ENCODE data around the gene GTPBP6.

Gene GTPBP6, protein sequence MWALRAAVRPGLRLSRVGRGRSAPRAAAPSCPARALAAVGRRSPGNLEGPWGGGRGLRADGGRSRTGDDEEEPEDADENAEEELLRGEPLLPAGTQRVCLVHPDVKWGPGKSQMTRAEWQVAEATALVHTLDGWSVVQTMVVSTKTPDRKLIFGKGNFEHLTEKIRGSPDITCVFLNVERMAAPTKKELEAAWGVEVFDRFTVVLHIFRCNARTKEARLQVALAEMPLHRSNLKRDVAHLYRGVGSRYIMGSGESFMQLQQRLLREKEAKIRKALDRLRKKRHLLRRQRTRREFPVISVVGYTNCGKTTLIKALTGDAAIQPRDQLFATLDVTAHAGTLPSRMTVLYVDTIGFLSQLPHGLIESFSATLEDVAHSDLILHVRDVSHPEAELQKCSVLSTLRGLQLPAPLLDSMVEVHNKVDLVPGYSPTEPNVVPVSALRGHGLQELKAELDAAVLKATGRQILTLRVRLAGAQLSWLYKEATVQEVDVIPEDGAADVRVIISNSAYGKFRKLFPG

DNA sequence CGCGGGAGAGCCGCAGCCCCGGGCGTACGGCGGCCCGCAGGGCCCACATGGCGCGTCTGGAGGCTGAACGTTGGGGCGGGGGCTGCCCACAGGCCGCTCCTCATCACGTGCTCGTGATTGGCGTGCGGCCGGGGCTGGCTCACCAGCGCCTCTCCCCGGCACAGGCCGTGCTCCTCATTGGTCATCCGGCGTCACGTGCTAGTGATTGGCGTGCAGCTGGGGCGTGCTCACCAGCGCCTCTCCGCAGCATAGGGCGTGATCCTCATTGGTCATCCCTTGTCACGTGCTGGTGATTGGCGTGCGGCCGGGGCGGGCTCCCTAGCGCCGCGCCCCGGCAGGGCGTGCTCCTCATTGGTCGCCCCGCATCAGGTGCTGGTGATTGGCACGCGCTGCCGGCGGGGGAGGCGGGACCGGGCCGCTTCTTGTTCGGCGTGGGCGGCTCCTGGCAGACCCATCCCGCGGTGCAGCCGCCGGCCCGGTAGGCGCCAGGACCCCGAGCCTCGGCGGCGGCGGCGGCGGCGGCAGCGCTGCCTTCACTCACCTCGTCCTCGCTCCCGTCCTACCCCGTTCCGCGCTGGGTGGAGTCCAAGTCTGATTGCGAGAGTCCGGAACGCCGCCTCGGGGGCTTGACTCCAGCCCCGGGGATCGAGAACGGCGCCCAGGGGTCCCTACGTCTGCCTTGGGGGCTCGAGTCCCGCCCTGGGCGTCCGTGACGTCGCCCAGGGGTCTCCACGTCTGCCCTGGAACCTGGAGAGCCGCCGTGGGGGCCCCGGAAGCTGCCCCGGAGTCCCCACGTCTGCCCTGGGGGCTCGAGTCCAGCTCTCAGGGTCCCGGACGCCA is at the start of gene GTPBP6:
TSS of gene GTPBP6 (minus strand) at position 58 of the 840 bp plus-strand sequence. CDS start at position 49, 9 bp downstream.
- FAIRE-seq (no peak), DNase-seq (ENCODE audit: insufficient read length, low spot score) (peak; percentile 86)

DNA sequence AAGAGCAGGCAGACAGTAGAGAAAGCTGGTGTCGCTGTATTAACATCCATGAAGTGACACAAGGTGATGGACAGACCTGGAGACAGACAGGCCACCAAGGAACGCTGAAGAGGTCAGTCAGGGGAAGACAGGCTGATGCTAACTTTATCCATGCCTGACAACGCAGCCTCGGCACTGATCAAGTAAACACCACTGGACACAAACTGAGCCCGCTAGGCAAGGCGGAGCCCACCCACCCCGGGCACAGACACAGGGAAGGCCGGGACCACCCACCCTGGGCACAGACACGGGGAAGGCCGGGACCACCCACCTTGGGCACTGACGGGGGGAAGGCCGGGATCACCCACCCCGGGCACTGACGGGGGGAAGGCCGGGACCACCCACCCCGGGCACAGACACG is 49.3 kb upstream of the GTPBP6 start:
- DNase-seq (ENCODE audit: insufficient read length, low spot score): no peak
- no peak for FAIRE-seq

DNA sequence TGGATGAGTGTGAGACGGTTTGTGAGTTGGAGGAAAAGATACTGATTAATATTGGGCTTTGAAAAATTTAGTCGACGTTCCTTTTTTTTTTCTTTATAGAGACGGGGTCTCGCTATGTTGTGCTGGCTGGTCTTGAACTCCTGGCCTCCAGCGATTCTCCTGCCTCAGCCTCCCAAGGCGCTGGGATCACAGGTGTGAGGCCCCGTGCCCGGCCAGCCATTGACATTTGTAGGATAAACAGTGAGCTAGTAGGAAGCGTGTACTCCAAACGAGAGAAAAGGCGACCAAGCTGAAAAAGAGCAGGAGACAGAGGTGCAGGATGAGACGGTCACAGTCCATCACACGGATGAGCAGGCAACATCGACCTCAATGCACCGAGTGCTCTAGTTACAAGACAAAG is 48.8 kb upstream of the GTPBP6 start:
- FAIRE-seq (no peak), DNase-seq (ENCODE audit: insufficient read length, low spot score) (no peak)

DNA sequence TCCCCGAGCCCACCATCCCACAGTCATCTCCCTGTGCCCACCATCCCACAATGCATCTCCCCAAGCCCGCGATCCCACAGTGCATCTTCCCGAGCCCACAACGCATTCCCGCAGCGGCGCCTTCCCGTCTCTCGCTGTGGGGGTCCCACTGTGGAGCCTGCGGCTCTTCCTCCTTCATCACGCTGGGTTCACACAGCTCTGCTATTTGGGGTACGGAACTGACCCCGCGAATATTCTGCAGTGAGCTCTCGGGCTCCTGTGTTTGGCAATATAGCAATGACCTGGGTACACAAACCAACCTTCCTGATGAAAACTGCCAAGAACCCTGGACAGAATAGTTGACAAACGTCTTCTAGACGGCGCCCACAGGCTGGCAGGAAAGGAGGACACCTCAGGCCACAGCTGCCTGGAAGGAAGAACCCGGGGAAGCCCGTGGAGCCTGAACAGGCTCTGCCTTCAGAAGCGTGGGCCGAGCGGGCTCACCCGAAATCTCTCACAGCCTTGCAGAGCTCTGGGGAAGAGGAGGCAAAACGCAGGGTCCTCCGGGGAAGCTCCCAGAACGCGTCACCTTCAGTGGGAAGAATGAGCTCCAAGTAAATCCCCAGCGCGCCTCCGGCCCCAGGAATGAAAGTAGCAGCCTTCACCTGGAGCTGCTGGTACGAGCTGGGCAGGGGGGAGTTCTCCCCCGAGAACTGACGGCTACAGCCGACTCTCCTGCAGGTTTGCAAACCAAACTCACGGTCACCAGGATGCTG is 45.2 kb upstream of the GTPBP6 start:
- no peak for FAIRE-seq

DNA sequence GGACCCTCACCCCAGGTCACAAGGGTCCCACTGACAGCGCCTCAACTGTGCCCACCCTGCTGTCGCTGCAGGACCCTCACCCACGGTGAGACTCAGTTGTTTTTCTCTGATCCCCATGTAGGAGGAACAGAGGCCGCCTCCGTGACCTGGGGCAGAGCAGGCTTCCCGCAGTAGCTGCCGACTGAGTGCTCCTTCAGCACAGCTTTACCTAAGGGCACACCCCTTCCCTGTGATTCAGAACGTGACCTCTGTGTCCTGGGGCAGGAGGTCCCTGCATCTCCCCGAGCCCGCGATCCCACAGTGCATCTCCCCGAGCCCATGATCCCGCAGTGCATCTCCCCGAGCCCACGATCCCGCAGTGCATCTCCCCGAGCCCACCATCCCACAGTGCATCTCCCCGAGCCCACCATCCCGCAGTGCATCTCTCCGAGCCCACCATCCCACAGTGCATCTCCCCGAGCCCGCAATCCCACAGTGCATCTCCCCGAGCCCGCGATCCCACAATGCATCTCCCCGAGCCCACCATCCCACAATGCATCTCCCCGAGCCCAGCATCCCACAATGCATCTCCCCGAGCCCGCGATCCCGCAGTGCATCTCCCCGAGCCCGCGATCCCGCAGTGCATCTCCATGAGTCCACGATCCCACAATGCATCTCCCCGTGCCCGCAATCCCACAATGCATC is 44.5 kb upstream of the GTPBP6 start:
- FAIRE-seq: no peak
- no peak for DNase-seq (ENCODE audit: insufficient read length, low spot score)

More for the DNA sequence above, 45.2 kb upstream of the GTPBP6 start:
- DNase-seq (ENCODE audit: insufficient read length, low spot score): no peak

DNA sequence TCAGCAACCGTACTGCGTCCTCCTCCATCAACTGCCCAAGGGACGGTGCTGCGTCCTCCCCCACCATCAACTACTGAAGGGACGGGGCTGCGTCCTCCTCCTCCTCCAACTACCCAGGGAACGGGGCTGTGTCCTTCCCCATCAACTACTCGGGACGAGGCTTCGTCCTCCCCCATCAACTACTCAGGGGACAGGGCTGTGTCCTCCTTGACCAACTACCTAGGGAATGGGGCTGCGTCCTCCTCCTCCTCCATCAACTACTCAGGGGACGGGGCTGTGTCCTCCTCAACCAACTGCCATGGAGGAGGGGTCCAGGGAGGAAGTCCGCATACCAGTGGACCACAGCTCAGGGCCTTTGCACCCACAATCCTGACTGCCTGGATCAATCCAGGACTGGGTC is 43.8 kb upstream of the GTPBP6 start:
- DNase-seq (ENCODE audit: insufficient read length, low spot score) (no peak), FAIRE-seq (no peak)

DNA sequence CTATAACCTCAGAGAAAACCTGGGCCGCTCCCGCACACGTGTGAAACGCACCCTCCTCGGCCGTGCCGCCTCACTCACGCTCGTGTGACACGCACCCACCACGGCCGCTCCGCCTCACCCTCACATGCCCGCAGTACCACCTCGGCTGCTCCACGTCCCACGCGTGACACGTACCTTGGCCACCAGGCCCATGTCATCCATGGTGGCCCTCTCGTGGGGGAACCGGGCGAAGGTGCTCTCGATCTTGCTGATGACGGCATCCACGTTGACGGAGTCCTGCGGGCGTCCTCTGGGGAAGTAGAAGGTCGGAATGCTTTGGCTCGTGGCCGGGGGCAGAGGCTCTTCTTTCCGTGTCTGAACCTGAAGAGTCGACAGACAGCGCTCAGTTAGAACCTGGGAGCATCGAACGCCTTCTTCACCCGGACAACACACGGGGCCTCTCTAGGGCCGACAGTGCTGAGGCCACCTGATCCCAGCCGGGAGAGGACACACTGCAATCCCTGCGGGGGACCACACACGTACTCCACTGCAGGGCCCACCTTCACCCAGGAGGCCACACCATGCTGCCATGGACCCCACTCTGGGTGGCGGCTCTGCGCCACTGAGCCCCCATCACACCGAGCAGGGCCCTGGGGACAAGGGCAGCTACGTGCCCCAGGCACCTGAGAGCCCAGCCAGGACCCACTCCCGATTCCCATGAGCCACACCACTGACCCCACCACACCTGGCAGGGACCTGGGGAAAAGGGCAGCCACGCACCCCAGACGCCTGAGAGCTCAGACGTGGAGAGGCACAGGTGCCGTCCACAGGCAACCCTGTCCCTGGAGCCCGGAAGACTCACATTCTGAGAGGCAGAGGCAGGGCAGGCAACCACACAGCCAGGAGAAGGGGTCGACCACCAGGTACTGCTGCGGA is 42.9 kb upstream of the GTPBP6 start:
- FAIRE-seq (no peak), DNase-seq (ENCODE audit: insufficient read length, low spot score) (no peak)

DNA sequence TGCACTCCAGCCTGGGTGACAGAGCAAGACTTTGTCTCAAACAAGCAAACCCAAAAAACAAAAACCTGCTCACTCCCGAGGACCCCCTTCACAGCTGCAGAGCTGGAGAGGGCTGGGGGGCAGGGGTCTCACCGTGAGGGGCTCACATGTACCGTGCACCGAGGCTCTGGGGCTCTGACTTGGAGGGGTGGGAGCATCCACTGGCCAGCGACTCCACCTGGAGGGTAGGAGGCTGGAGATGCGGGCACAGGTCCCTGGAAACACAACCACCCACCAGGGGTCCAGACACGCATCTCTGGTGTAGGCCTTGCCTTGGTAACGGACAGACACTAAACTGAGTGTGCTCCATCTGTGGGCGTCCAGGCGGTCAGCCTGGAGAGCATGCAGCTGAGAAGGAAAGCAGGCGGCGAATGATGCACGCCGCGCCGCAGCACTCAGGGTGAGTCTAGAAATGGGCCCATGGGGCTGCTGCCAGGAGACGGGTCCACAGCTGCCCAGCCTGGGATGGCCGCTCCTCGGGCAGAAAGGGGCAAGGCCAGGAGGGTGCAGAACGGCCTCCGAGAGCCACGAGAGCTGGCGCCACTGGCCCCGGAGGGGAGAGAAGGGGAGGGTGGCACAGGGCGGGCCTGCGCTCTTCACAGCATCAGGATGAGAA is 42.0 kb upstream of the GTPBP6 start:
- DNase-seq (ENCODE audit: insufficient read length, low spot score) (no peak), FAIRE-seq (no peak)

DNA sequence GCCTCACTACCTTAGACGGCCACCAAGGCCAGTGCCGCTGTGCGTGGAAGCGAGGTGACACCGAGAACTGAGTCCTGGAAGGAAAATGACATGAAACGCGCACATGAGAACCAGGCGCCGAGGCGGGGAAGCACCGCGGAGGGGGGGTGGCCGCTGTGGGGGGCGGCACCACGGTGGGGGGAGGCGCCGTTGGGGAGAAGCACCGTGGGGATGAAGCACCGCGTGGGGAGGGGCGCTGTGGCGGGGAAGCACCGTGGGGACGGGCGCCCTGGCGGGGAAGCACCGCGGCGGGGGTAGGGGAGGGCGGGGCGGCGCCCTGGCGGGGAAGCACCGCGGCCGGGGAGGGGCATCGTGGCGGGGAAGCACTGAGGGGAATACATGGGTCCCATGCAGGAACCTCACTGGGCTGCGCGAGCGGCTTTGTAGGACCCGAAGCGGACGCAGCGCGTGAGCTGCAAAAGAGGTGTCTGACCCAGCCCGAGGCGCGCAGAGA is 40.1 kb upstream of the GTPBP6 start:
- DNase-seq (ENCODE audit: insufficient read length, low spot score) (no peak), FAIRE-seq (no peak)

DNA sequence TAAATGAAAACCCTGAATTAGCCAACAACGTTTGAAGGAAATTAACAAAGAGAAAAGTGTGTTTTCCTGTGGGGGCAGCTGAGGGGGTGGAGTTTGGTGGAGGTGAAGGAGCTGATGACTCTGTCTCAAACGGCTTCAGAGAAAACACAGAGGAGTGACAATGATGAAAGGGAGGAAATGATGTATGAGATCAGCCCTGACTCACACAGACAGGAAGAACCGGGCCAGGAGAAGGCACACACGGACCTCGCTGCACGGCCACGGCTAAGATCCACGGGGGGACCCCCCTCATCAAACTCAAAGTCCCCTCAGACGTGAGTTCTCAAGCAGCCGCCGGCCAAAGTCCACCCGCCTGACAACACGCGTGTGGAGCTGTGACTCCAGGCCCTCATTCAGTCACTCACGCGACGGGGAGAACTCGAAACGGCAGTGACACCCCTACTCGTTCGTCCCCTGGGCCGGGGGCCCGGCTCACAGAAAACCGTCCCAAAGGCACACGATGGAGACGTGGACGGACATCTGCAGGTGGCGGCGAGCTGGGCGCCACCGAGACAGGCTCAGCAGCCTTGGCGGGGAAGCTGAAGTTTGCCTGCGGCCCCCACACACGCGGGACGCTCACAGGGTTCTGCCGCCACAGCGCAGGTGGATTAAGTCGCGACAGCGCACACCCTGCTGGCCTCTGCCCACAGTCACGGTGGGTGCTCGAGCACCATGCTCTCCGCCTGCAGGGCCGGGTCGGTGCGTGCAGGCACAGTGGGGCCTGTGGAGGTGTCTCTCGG is 39.3 kb upstream of the GTPBP6 start:
- FAIRE-seq (no peak), DNase-seq (ENCODE audit: insufficient read length, low spot score) (no peak)

DNA sequence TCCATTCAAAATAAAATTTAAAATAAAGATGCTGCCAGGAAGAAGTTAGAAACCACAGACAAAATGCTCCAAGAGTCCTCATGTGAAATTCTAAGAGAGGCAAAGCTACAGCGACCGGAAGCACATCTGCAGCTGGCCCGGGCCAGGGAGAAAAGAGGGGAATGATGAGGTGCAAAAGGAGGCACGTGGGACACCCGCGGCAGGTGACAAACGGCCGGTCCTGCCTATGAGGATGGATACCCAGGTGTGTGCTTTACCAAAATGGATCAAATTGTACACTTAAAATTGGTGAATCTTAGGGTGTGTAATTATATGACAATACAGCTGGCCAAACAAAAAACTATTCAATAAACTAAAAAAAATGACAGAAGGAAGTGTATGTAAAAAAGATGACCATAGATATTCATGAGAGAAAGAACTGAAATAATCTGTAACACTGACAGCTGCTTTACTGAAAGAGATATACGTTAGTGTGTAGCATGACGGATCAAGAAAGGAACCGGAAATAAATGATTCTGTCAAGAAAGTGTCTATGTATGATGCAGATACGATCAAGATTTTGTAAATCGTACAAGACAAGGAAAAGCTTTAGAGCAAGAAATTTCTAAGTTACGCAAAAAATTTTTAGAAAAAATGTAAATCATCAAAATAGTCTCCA is 38.6 kb upstream of the GTPBP6 start:
- FAIRE-seq (no peak), DNase-seq (ENCODE audit: insufficient read length, low spot score) (no peak)

DNA sequence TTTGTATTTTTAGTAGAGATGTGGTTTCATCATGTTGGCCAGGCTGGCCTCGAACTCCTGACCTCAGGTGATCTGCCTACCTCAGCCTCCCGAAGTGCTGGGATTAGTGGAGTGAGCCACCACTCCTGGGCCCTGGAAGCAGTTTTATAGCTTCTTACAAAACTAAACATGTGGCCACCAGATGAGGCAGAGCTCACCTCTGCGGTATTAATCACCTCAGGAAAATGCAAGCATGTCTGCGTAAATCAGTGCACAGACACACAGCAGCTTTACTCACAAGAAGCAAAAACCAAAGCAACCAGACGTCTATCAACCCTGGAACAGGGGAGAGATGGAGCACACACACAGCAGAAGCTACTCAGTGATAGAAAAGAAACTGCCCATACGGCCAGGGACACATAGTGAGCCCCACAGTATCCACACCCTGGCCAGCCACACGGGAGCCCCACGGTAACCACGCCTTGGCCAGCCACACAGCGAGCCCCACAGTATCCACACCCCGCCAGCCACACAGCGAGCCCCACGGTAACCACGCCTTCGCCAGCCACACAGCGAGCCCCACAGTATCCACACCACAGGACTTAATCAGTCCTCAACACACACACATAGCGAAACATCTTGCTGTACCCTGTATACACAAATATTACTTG is 37.9 kb upstream of the GTPBP6 start:
- DNase-seq (ENCODE audit: insufficient read length, low spot score) (no peak), FAIRE-seq (no peak)

DNA sequence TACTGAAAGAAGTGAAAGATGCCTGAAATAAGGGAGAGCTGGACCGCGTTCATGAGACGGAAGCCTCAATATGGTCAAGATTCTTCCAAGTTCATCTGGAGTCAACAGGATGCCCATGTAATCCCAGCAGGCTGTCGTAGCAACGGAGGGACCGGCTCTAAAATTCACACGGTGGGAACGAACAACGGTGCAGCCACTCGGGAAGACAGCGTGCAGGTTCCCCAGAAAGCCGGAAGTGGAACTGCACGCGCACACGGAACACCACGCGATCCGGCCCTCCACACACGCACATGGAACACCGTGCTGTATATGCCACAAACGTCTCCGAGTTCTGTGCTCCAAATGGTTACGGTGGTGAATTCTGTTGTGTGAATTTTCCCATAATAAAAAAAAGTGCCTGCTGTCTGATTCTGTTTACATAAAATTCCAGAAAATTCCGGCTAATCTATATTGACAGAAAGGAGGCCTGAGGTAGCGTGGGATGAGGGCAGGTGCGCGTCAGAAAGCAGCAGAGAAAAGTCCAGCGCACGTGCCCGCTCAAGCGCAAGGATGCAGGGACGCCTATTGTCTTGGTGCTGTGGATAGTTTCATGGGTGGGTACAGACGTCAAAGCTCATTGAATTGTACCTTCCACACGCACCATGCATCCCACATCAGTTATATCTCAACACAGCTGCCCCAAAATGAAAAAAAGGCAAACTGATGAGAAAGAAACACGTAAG is 36.9 kb upstream of the GTPBP6 start:
- DNase-seq (ENCODE audit: insufficient read length, low spot score) (no peak), FAIRE-seq (no peak)

DNA sequence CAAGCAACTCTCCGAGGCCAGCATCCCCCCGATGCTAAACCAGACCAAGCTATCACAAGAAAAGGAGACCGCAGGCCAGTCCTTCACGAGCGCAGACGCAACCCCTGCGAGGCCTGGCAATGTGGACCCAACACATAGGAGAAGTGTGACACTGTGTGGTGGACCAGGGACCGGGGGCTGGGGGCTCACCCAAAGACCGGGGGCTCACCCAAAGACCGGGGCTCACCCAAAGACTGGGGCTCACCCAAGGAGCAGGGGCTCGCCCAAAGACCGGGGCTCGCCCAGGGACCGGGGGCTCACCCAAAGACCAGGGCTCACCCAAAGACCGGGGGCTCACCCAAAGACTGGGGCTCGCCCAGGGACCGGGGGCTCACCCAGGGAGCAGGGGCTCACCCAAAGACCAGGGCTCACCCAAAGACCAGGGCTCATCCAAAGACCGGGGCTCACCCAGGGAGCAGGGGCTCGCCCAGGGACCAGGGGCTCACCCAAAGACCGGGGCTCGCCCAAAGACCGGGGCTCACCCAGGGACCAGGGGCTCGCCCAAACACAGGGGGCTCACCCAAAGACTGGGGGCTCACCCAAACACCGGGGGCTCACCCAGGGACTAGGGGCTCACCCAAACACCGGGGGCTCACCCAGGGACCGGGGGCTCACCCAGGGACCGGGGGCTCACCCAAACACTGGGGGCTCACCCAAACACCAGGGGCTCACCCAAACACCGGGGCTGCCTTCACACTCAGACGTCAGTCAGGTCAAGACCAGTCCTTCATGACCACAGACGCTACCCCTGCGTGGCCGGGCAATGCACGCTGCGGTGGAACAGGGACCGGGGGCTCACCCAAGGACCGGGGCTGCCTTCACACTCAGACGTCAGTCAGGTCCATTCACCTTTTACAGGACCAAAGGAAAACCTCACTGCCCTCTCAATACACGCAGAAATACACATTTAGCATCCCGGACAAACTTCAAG is 35.3 kb upstream of the GTPBP6 start:
- FAIRE-seq (no peak), DNase-seq (ENCODE audit: insufficient read length, low spot score) (no peak)
